ENCODE results near the gene TPM2.

GRCh38 chr9:35675204-35675603 is 14.5 kb downstream of the TPM2 start:
- no peak for TF ChIP-seq POLR2AphosphoS5 (IDR thresholded peaks at IDR 0.05; ENCODE audit: low read depth, low read length)
- no peak for TF ChIP-seq TAF1 (IDR thresholded peaks at IDR 0.05; ENCODE audit: borderline replicate concordance, insufficient read depth, low read length)

All from PFSK-1 (cell line).